ENCODE data around the gene SIDT1. TPM values are rescaled to one million over a fixed set of nuclear protein-coding genes. Genes with fewer than 3 reads are reported as not detected.

Gene SIDT1
- polyA plus RNA-seq, 2 donors = 0.41 to 1.0 TPM

DNA sequence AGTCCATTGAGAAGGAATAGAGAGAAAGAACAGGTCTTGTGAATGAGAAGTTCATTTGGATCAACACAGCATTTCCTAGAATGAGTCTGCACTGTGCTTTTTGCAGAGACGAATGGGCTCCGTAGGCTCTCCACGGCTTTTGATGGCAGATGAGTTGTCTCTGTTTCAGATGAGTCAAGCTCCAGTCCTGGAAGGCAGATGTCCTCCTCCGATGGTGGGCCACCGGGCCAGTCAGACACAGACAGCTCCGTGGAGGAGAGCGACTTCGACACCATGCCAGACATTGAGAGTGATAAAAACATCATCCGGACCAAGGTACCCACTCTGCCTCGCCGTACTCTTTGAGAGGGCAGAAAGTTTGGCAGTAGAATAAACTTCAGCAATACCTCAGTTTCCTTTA lies 70.5 kb downstream of the SIDT1 start:
- Histone ChIP-seq H3K4me1 (ENCODE audit: control insufficient read depth in 2 of 2, insufficient read depth in 2 of 2, low read length in 1 of 2) (no peaks in the 10 kb centered on the region), H3K9me3 (ENCODE audit: control insufficient read depth in 2 of 2, insufficient read depth in 1 of 2, low read depth in 1 of 2, low read length in 1 of 2) (no peaks in the 10 kb centered on the region), H3K4me3 (ENCODE audit: low read depth in 1 of 2, low read length in 2 of 2) (no peak overlapping the region), H3K27ac (ENCODE audit: low read depth in 2 of 2, low read length in 1 of 2) (no peak overlapping the region), H3K36me3 (ENCODE audit: control insufficient read depth in 2 of 2, insufficient read depth in 2 of 2, low read length in 1 of 2) (no peaks in the 10 kb centered on the region), H3K27me3 (ENCODE audit: control insufficient read depth in 1 of 2, insufficient read depth in 2 of 2, low read length in 2 of 2) (no peaks in the 10 kb centered on the region)
- 95 to 96% methylated on average over 11 of the region's 11 CpGs for WGBS, 2 donors

DNA sequence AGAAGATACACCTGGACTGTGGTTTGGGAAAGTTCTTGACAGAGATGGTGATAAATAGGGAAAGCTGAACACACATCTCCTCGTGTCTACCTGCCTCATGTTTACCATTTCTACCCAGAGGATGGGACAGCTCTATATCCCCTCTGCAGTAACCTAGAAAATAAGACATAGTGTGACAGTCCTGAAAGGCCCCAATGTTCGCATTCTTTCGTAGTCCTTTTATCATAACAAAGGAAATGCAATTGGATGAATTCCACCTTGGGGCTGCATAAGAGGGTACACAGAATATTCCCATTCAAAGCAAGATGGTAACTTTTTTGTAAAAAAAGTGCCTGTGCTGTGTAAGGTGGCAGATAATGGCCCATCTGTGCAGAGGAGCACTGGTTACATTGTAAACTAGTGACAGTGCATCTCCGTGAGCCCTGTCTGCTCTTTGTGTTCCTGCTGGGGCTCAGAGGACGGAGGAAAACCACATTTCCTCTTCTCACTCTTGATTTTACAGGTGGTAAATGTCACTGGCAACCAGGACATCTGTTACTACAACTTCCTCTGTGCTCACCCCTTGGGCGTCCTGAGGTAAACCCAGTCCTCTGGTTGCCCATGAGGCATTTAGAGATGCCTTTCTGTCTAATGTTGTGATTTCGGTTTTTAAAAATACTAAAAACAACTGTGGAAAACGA lies 74.3 kb downstream of the SIDT1 start:
- Histone ChIP-seq H3K4me1 (ENCODE audit: control insufficient read depth in 2 of 2, insufficient read depth in 2 of 2, low read length in 1 of 2) (no peaks in the 10 kb centered on the region), H3K27me3 (ENCODE audit: control insufficient read depth in 1 of 2, insufficient read depth in 2 of 2, low read length in 2 of 2) (no peaks in the 10 kb centered on the region), H3K36me3 (ENCODE audit: control insufficient read depth in 2 of 2, insufficient read depth in 2 of 2, low read length in 1 of 2) (no peaks in the 10 kb centered on the region), H3K9me3 (ENCODE audit: control insufficient read depth in 2 of 2, insufficient read depth in 1 of 2, low read depth in 1 of 2, low read length in 1 of 2) (no peaks in the 10 kb centered on the region), H3K4me3 (ENCODE audit: low read depth in 1 of 2, low read length in 2 of 2) (no peak overlapping the region), H3K27ac (ENCODE audit: low read depth in 2 of 2, low read length in 1 of 2) (no peak overlapping the region)
- WGBS, 2 donors = 53 to 56% methylated on average over 8 of the region's 8 CpGs

DNA sequence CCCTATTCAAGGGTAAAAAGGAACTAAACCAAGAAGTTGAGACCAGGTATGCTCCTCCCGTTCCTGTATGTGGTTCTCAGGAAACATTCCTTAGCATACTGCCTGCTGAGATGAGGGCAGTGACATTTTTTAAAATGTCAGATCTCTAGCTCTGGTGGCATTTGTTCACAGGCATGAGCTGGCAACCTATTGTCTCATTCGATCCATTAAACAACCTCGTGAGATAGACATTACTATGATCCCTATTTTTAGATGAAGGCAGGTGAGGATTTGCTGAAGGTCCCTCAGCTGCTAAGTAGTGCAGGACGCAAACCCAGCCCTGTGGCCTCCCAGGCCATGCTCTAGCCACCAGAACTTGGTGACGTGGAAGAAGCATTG lies 74.9 kb downstream of the SIDT1 start:
- Histone ChIP-seq H3K4me3 (ENCODE audit: low read depth in 1 of 2, low read length in 2 of 2) (no peak overlapping the region), H3K9me3 (ENCODE audit: control insufficient read depth in 2 of 2, insufficient read depth in 1 of 2, low read depth in 1 of 2, low read length in 1 of 2) (no peaks in the 10 kb centered on the region), H3K36me3 (ENCODE audit: control insufficient read depth in 2 of 2, insufficient read depth in 2 of 2, low read length in 1 of 2) (no peaks in the 10 kb centered on the region)

GRCh38 chr3:113614402-113614801 lies 82.0 kb downstream of the SIDT1 start:
- Histone ChIP-seq H3K27me3 (ENCODE audit: control insufficient read depth in 1 of 2, insufficient read depth in 2 of 2, low read length in 2 of 2) (no peaks in the 10 kb centered on the region), H3K4me3 (ENCODE audit: low read depth in 1 of 2, low read length in 2 of 2) (no peak overlapping the region), H3K36me3 (ENCODE audit: control insufficient read depth in 2 of 2, insufficient read depth in 2 of 2, low read length in 1 of 2) (no peaks in the 10 kb centered on the region), H3K27ac (ENCODE audit: low read depth in 2 of 2, low read length in 1 of 2) (no peak overlapping the region), H3K4me1 (ENCODE audit: control insufficient read depth in 2 of 2, insufficient read depth in 2 of 2, low read length in 1 of 2) (no peaks in the 10 kb centered on the region), H3K9me3 (ENCODE audit: control insufficient read depth in 2 of 2, insufficient read depth in 1 of 2, low read depth in 1 of 2, low read length in 1 of 2) (no peaks in the 10 kb centered on the region)
- 61 to 65% methylated on average over 5 of the region's 5 CpGs for WGBS, 2 donors

More for the DNA sequence above, 74.9 kb downstream of the SIDT1 start:
- Histone ChIP-seq H3K4me1 (ENCODE audit: control insufficient read depth in 2 of 2, insufficient read depth in 2 of 2, low read length in 1 of 2) (no peaks in the 10 kb centered on the region), H3K27me3 (ENCODE audit: control insufficient read depth in 1 of 2, insufficient read depth in 2 of 2, low read length in 2 of 2) (no peaks in the 10 kb centered on the region), H3K27ac (ENCODE audit: low read depth in 2 of 2, low read length in 1 of 2) (no peak overlapping the region)
- WGBS, 2 donors = 74 to 75% methylated on average over 5 of the region's 5 CpGs

DNA sequence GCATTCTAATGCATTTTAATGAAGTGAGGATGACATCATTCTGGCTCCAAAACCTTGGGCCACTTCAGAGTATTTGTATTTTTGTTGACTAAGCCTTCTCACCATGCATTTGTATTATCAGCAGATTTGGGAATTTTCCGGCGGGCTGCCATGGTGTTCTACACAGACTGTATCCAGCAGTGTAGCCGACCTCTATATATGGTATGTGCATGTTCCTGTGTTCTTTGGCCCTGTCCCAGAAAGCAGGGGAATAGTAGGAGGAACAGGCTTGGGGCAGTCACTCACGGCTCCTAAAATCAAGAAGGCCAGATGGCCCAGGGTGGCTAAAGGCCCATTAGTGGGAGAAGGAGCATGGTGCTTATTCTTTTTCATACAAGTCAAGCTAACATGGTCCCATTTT lies 83.6 kb downstream of the SIDT1 start:
- WGBS, 2 donors = 79 to 86% methylated on average over 4 of the region's 4 CpGs

GRCh38 chr3:113617726-113618125 lies 85.4 kb downstream of the SIDT1 start:
- Histone ChIP-seq H3K36me3 (ENCODE audit: control insufficient read depth in 2 of 2, insufficient read depth in 2 of 2, low read length in 1 of 2) (no peaks in the 10 kb centered on the region), H3K4me1 (ENCODE audit: control insufficient read depth in 2 of 2, insufficient read depth in 2 of 2, low read length in 1 of 2) (no peaks in the 10 kb centered on the region), H3K27me3 (ENCODE audit: control insufficient read depth in 1 of 2, insufficient read depth in 2 of 2, low read length in 2 of 2) (no peaks in the 10 kb centered on the region), H3K4me3 (ENCODE audit: low read depth in 1 of 2, low read length in 2 of 2) (no peak overlapping the region), H3K9me3 (ENCODE audit: control insufficient read depth in 2 of 2, insufficient read depth in 1 of 2, low read depth in 1 of 2, low read length in 1 of 2) (no peaks in the 10 kb centered on the region), H3K27ac (ENCODE audit: low read depth in 2 of 2, low read length in 1 of 2) (no peak overlapping the region)
- 87 to 89% methylated on average over 2 of the region's 2 CpGs for WGBS, 2 donors

More for the DNA sequence above, 83.6 kb downstream of the SIDT1 start:
- Histone ChIP-seq H3K27me3 (ENCODE audit: control insufficient read depth in 1 of 2, insufficient read depth in 2 of 2, low read length in 2 of 2) (no peaks in the 10 kb centered on the region), H3K9me3 (ENCODE audit: control insufficient read depth in 2 of 2, insufficient read depth in 1 of 2, low read depth in 1 of 2, low read length in 1 of 2) (no peaks in the 10 kb centered on the region), H3K4me3 (ENCODE audit: low read depth in 1 of 2, low read length in 2 of 2) (no peak overlapping the region), H3K36me3 (ENCODE audit: control insufficient read depth in 2 of 2, insufficient read depth in 2 of 2, low read length in 1 of 2) (no peaks in the 10 kb centered on the region), H3K4me1 (ENCODE audit: control insufficient read depth in 2 of 2, insufficient read depth in 2 of 2, low read length in 1 of 2) (no peaks in the 10 kb centered on the region), H3K27ac (ENCODE audit: low read depth in 2 of 2, low read length in 1 of 2) (no peak overlapping the region)

DNA sequence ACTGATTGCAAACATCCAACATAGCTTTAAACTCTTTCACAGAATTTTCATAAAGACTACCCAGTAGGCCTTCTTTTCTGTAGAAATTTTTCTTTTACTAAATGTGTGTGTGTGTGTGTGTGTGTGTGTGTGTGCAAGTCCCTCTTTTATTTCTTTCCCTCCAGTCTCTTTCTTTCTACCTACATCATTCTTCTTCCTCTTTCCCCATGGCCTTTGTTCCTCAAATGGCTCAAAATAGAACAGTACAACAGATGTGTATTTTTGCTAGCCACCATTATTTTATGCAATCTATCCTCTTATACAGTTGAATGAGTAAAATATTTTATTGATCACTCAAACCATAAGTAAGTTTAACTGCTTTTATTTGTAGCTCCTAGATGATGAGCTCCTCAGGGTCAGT lies 87.7 kb downstream of the SIDT1 start:
- no peak overlapping the region for H3K4me3 ChIP-seq (ENCODE audit: low read depth in 1 of 2, low read length in 2 of 2)
- H3K36me3 ChIP-seq (ENCODE audit: control insufficient read depth in 2 of 2, insufficient read depth in 2 of 2, low read length in 1 of 2) = no peaks in the 10 kb centered on the region
- H3K9me3 ChIP-seq (ENCODE audit: control insufficient read depth in 2 of 2, insufficient read depth in 1 of 2, low read depth in 1 of 2, low read length in 1 of 2) = no peaks in the 10 kb centered on the region
- no peak overlapping the region for H3K27ac ChIP-seq (ENCODE audit: low read depth in 2 of 2, low read length in 1 of 2)
- H3K27me3 ChIP-seq (ENCODE audit: control insufficient read depth in 1 of 2, insufficient read depth in 2 of 2, low read length in 2 of 2) = no peaks in the 10 kb centered on the region
- no peaks in the 10 kb centered on the region for H3K4me1 ChIP-seq (ENCODE audit: control insufficient read depth in 2 of 2, insufficient read depth in 2 of 2, low read length in 1 of 2)

GRCh38 chr3:113623324-113623723 lies 91.0 kb downstream of the SIDT1 start:
- Histone ChIP-seq H3K4me3 (ENCODE audit: low read depth in 1 of 2, low read length in 2 of 2) (no peak overlapping the region), H3K4me1 (ENCODE audit: control insufficient read depth in 2 of 2, insufficient read depth in 2 of 2, low read length in 1 of 2) (no peaks in the 10 kb centered on the region), H3K27ac (ENCODE audit: low read depth in 2 of 2, low read length in 1 of 2) (no peak overlapping the region), H3K36me3 (ENCODE audit: control insufficient read depth in 2 of 2, insufficient read depth in 2 of 2, low read length in 1 of 2) (peaks cover 0 to 3% of the 10 kb centered on the region in 2 donors), H3K27me3 (ENCODE audit: control insufficient read depth in 1 of 2, insufficient read depth in 2 of 2, low read length in 2 of 2) (no peaks in the 10 kb centered on the region), H3K9me3 (ENCODE audit: control insufficient read depth in 2 of 2, insufficient read depth in 1 of 2, low read depth in 1 of 2, low read length in 1 of 2) (no peaks in the 10 kb centered on the region)
- 43 to 57% methylated on average over 19 of the region's 19 CpGs for WGBS, 2 donors

DNA sequence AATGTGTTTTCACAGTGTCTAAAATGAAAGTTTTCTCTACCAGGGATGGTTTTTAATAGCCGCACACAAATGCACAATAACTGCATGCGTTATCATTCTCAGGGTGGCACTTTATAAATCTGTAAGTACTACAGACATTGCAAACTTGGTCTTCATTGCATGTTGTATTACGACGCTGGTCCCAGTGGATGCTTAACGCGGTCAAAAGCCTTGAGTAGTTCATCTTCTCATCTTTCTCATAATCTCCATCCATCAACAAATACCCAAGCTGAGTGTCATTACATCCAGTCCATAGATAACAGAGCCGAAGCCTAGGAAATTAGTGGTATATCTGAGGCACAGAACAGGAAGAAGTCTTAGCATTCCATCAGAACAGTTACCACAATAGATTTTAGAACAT lies 91.5 kb downstream of the SIDT1 start:
- 91 to 93% methylated on average over 7 of the region's 7 CpGs for WGBS, 2 donors
- no peak overlapping the region for H3K27ac ChIP-seq (ENCODE audit: low read depth in 2 of 2, low read length in 1 of 2)
- H3K9me3 ChIP-seq (ENCODE audit: control insufficient read depth in 2 of 2, insufficient read depth in 1 of 2, low read depth in 1 of 2, low read length in 1 of 2) = no peaks in the 10 kb centered on the region
- no peaks in the 10 kb centered on the region for H3K4me1 ChIP-seq (ENCODE audit: control insufficient read depth in 2 of 2, insufficient read depth in 2 of 2, low read length in 1 of 2)
- H3K4me3 ChIP-seq (ENCODE audit: low read depth in 1 of 2, low read length in 2 of 2) = no peak overlapping the region
- H3K27me3 ChIP-seq (ENCODE audit: control insufficient read depth in 1 of 2, insufficient read depth in 2 of 2, low read length in 2 of 2) = no peaks in the 10 kb centered on the region
- H3K36me3 ChIP-seq (ENCODE audit: control insufficient read depth in 2 of 2, insufficient read depth in 2 of 2, low read length in 1 of 2) = peaks cover 0 to 3% of the 10 kb centered on the region in 2 donors

DNA sequence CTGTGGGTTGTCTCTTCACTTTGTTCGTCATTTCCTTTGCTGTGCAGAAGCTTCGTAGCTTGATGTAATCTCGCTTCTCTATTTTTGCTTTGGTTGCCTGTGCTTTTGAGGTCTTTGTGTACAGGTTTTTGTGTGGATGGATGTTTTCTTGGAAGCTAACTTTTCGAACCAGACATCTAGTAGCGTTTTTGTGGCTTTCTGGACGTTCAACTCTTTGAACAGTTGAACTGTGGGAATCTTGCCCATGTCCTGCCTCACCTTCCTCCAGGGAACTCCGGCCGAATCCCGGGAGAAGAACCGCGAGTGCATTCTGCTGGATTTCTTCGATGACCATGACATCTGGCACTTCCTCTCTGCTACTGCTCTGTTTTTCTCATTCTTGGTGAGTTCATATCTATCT lies 93.5 kb downstream of the SIDT1 start:
- Histone ChIP-seq H3K4me1 (ENCODE audit: control insufficient read depth in 2 of 2, insufficient read depth in 2 of 2, low read length in 1 of 2) (no peaks in the 10 kb centered on the region), H3K4me3 (ENCODE audit: low read depth in 1 of 2, low read length in 2 of 2) (no peak overlapping the region), H3K27me3 (ENCODE audit: control insufficient read depth in 1 of 2, insufficient read depth in 2 of 2, low read length in 2 of 2) (no peaks in the 10 kb centered on the region), H3K9me3 (ENCODE audit: control insufficient read depth in 2 of 2, insufficient read depth in 1 of 2, low read depth in 1 of 2, low read length in 1 of 2) (no peaks in the 10 kb centered on the region), H3K27ac (ENCODE audit: low read depth in 2 of 2, low read length in 1 of 2) (no peak overlapping the region), H3K36me3 (ENCODE audit: control insufficient read depth in 2 of 2, insufficient read depth in 2 of 2, low read length in 1 of 2) (peaks cover 0 to 3% of the 10 kb centered on the region in 2 donors)
- WGBS, 2 donors = 72 to 79% methylated on average over 12 of the region's 12 CpGs

Data from esophagus (tissue), 2 donors.